Measurements from ENCODE around the gene MMAB. TPM values are rescaled to one million over a fixed set of nuclear protein-coding genes. Genes with fewer than 3 reads are reported as not detected.

MMAB gene
- total and polyA plus RNA-seq, 2 donors (not counting 3 experiments of a cell fraction or from before 2014, with no cell fraction given), result 39.1 to 46.0 TPM

GRCh38 chr12:109529691-109530640 lies 43.3 kb downstream of the MMAB start:
- Histone ChIP-seq H3K27ac (ENCODE audit: insufficient read depth, low read depth, low read length) (no peak overlapping the region), H3K4me2 (ENCODE audit: insufficient read depth, low read length) (no peak overlapping the region), H3K9me3 (replicated peaks; ENCODE audit: control insufficient read depth, insufficient read depth, low read length) (no peaks in the 10 kb centered on the region), H3K79me2 (ENCODE audit: control insufficient read depth, insufficient read depth, low read length) (no peaks in the 10 kb centered on the region), H3K27me3 (ENCODE audit: control insufficient read depth in 2 of 2, insufficient read depth in 2 of 2, low read length in 2 of 2) (no peaks in the 10 kb centered on the region), H3K4me1 (ENCODE audit: control insufficient read depth, extremely low read depth, insufficient read depth, low read length) (no peaks in the 10 kb centered on the region), H3K4me3 (replicated peaks in 1 of 3; ENCODE audit: insufficient read depth in 1 of 3, low read depth in 1 of 3, low read length in 3 of 3) (no peak overlapping the region), H2AFZ (ENCODE audit: low read depth, low read length) (no peak overlapping the region), H4K20me1 (replicated peaks; ENCODE audit: control insufficient read depth, extremely low read depth, insufficient read depth, low read length) (no peaks in the 10 kb centered on the region), H3K36me3 (ENCODE audit: control insufficient read depth in 2 of 2, extremely low read depth in 1 of 2, insufficient read depth in 2 of 2, low read length in 2 of 2) (peaks cover 0 to 23% of the 10 kb centered on the region in 2 experiments), H3K9me1 (replicated peaks; ENCODE audit: control insufficient read depth, extremely low read depth, insufficient read depth, low read length) (no peaks in the 10 kb centered on the region), H3K9ac (replicated peaks; ENCODE audit: extremely low read depth, insufficient read depth, low read length) (no peak overlapping the region)
- BruUV-seq (replicated peaks), result no TSS peak
- no peak for FAIRE-seq
- intact Hi-C loops (cut with micrococcal nuclease) (no loop called here), dilution Hi-C loops (cut with MboI; ENCODE audit: extremely low pct_ligation_motif_present, low sequenced_read_pairs) (no loop called here)
- no peak for DNase-seq (ENCODE audit: low read depth, low spot score)
- POLR2A ChIA-PET, result no interaction called here
- CTCF ChIA-PET, result interaction anchor here (0.8 kb wide), 1 partner anchor 11 kb away, joined by 3 read pairs; no protein-coding TSS in a partner anchor
- TF ChIP-seq MYC (IDR thresholded peaks at IDR 0.05; ENCODE audit: low read depth, low read length), result no peak
- no peak for TF ChIP-seq FOS (IDR thresholded peaks at IDR 0.05; ENCODE audit: borderline replicate concordance, insufficient read depth, low read length)
- TF ChIP-seq JUN (IDR thresholded peaks at IDR 0.05; ENCODE audit: borderline replicate concordance, insufficient read depth, insufficient read length, low read depth), result no peak
- TF ChIP-seq CTCF (IDR thresholded peaks at IDR 0.05; ENCODE audit: extremely low read depth in 1 of 2, insufficient read depth in 1 of 2, low read depth in 1 of 2, low read length in 2 of 2), result no peak
- no peak for TF ChIP-seq MAX (IDR thresholded peaks at IDR 0.05; ENCODE audit: insufficient read depth, insufficient read length)
- no peak for TF ChIP-seq POLR2A (IDR thresholded peaks at IDR 0.05; ENCODE audit: low read depth, low read length)
- no peak for TF ChIP-seq POLR2AphosphoS5 (IDR thresholded peaks at IDR 0.05; ENCODE audit: insufficient read depth, low read depth, low read length)
- no peak for TF ChIP-seq EZH2 (IDR thresholded peaks at IDR 0.05; ENCODE audit: borderline replicate concordance, low read depth, low read length, severe bottlenecking)
- TF ChIP-seq GATA2 (IDR thresholded peaks at IDR 0.05; ENCODE audit: insufficient read depth, insufficient read length, low read depth, low read length), result no peak

All from endothelial cell of umbilical vein (primary cell).